Thyroid gland (tissue), 4 donors: Measurements from ENCODE around the gene NCBP1.

Source experiments
- CTCF ChIP-seq, 6 experiments: fragments of 200-600 bp in 3 of 6; fragments of 450-650 bp in 3 of 6; sonication (generic) in 3 of 6; IDR thresholded peaks; one replicate each; pipeline ENCODE4 v1.5.1; 2016 to 2019; ENCODE audit warnings: antibody characterized with exemption in 6 of 6, mild to moderate bottlenecking in 2 of 6, inconsistent platforms in 1 of 6, moderate library complexity in 1 of 6
- POLR2A ChIP-seq, 2 donors: fragments of 450-650 bp; IDR thresholded peaks; one replicate each; pipeline ENCODE4 v1.6.1; 2017; ENCODE audit warnings: antibody characterized with exemption in 2 of 2, mild to moderate bottlenecking in 2 of 2, moderate library complexity in 1 of 2

- TF ChIP-seq CTCF (IDR thresholded peaks at IDR 0.05) (no peak), POLR2A (IDR thresholded peaks at IDR 0.05) (no peak)
Observed at GRCh38 chr9:97717866-97718265, 84.2 kb downstream of the NCBP1 start.
